Gastroesophageal sphincter (tissue), 3 donors: ENCODE results near the gene LIMS2.

Experiments
- CTCF ChIP-seq, 4 experiments: fragments of 200-600 bp in 2 of 4; fragments of 450-650 bp in 2 of 4; sonication (generic) in 1 of 4; IDR thresholded peaks; one replicate each; pipeline ENCODE4 v1.5.1; 2017 to 2019; ENCODE audit warnings: antibody characterized with exemption in 4 of 4, mild to moderate bottlenecking in 2 of 4, moderate library complexity in 2 of 4
- EP300 ChIP-seq: sonication (generic); formaldehyde crosslinking; IDR thresholded peaks from one replicate; pipeline ENCODE4 v1.6.1; 2017; ENCODE audit warnings: antibody characterized with exemption, mild to moderate bottlenecking
- POLR2A ChIP-seq, 2 donors: fragments of 450-650 bp; IDR thresholded peaks; one replicate each; pipeline ENCODE4 v1.6.1; 2017; ENCODE audit warnings: antibody characterized with exemption in 2 of 2, mild to moderate bottlenecking in 2 of 2, moderate library complexity in 1 of 2
- POLR2AphosphoS5 ChIP-seq: sonication (generic); formaldehyde crosslinking; IDR thresholded peaks from one replicate; pipeline ENCODE4 v1.6.1; 2017; ENCODE audit warnings: antibody characterized with exemption

DNA sequence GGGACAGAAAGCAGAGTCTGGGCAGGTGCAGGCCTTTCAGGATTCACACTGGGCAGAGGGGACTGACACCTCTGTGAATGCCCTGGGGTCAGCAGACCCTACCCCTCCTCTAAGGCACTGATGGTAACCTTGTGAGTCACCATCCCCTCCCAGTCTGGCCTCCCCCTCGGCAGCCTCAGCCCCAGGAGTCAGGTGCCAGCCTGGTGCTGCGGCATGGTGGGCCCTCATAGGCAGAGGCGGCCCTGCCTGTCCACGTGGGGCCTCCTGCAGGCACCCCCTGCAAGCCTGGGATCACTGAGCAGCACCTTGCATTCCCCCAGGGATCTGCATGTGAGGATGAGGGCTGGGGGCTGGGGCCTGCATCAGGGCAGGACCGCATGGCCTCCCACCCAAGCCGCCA lies 34.2 kb downstream of the LIMS2 start:
- TF ChIP-seq POLR2AphosphoS5: no peak
- no peak for TF ChIP-seq CTCF (IDR thresholded peaks at IDR 0.05)
- TF ChIP-seq EP300: no peak
- TF ChIP-seq POLR2A (IDR thresholded peaks at IDR 0.05): no peak
